ENCODE data around the gene SPOPL. TPM values are rescaled to one million over a fixed set of nuclear protein-coding genes. Genes with fewer than 3 reads are reported as not detected.
"Not testable (repeated sequence)": the region's sequence is repeated elsewhere in the genome, so short reads cannot be mapped to it uniquely, and the experiment has no call there.

The SPOPL gene
- 12.1 TPM for total RNA-seq
- 10 to 100 TPM in 7 of 8 donors, 1 to 10 TPM in 1; 8.3 to 12.6 (median 11.1) TPM for polyA plus RNA-seq (ENCODE audit: insufficient read depth in 1 of 8, insufficient read length in 8 of 8, low replicate concordance in 1 of 8)
- long read RNA-seq, donor 1, full-length matches to known transcripts: 1 of 1 reads
- long read RNA-seq, donor 1, partial matches to known transcripts: 0 of 1 reads
- long read RNA-seq, donor 1, other reads (novel, unspliced or antisense): 0 of 1 reads
- long read RNA-seq, donor 2: 0 reads
- long read RNA-seq, donor 3, full-length matches to known transcripts: 1 of 1 reads
- long read RNA-seq, donor 3, partial matches to known transcripts: 0 of 1 reads
- long read RNA-seq, donor 3, other reads (novel, unspliced or antisense): 0 of 1 reads
- long read RNA-seq, donor 4, full-length matches to known transcripts: 2 of 2 reads
- long read RNA-seq, donor 4, partial matches to known transcripts: 0 of 2 reads
- long read RNA-seq, donor 4, other reads (novel, unspliced or antisense): 0 of 2 reads
- long read RNA-seq, donor 5, full-length matches to known transcripts: 1 of 1 reads
- long read RNA-seq, donor 5, partial matches to known transcripts: 0 of 1 reads
- long read RNA-seq, donor 5, other reads (novel, unspliced or antisense): 0 of 1 reads
- long read RNA-seq, donor 6, full-length matches to known transcripts: 2 of 2 reads
- long read RNA-seq, donor 6, partial matches to known transcripts: 0 of 2 reads
- long read RNA-seq, donor 6, other reads (novel, unspliced or antisense): 0 of 2 reads
- long read RNA-seq, donor 7: 0 reads
- long read RNA-seq, donor 8: 0 reads
- long read RNA-seq, donor 9: 0 reads
- long read RNA-seq, donor 10: 0 reads
- long read RNA-seq, donor 11: 0 reads

GRCh38 chr2:138501425-138502254 is at the start of gene SPOPL:
TSS of gene SPOPL (plus strand) at chr2:138501770. CDS start at chr2:138550217, 48,447 bp downstream.
- no peaks in the 10 kb centered on the region for H3K36me3 ChIP-seq (ENCODE audit: control insufficient read depth, insufficient read depth, low read length)
- DNase-seq: peak; percentile 96
- no peaks in the 10 kb centered on the region for H3K9me3 ChIP-seq (replicated peaks; ENCODE audit: control insufficient read depth, low read depth, low read length)
- H3K4me3 ChIP-seq (ENCODE audit: low read length): peak within 1 kb of the TSS; percentile 91
- WGBS (ENCODE audit: insufficient coverage): under 1% methylated on average over 71 of the region's 86 CpGs
- H3K27ac ChIP-seq (ENCODE audit: low read length): peak within 1 kb of the TSS; percentile 95
- H3K27me3 ChIP-seq (ENCODE audit: control insufficient read depth, insufficient read depth, low read length): no peaks in the 10 kb centered on the region
- H3K4me1 ChIP-seq (ENCODE audit: control insufficient read depth, insufficient read depth, low read length): peaks cover 10% of the 10 kb centered on the region

- Histone ChIP-seq H3K27ac (ENCODE audit: low read length) (no peak overlapping the region), H3K4me3 (ENCODE audit: low read length) (no peak overlapping the region), H3K36me3 (ENCODE audit: control insufficient read depth, insufficient read depth, low read length) (no peaks in the 10 kb centered on the region), H3K27me3 (ENCODE audit: control insufficient read depth, insufficient read depth, low read length) (no peaks in the 10 kb centered on the region), H3K9me3 (replicated peaks; ENCODE audit: control insufficient read depth, low read depth, low read length) (no peaks in the 10 kb centered on the region), H3K4me1 (ENCODE audit: control insufficient read depth, insufficient read depth, low read length) (no peaks in the 10 kb centered on the region)
- no peak for DNase-seq
- no CpG with 5 or more reads among the region's 1 CpG for WGBS (ENCODE audit: insufficient coverage)
Observed at GRCh38 chr2:138452324-138452723, 49.2 kb upstream of the SPOPL start.

- Histone ChIP-seq H3K36me3 (ENCODE audit: control insufficient read depth, insufficient read depth, low read length) (no peaks in the 10 kb centered on the region), H3K9me3 (replicated peaks; ENCODE audit: control insufficient read depth, low read depth, low read length) (no peaks in the 10 kb centered on the region), H3K27ac (ENCODE audit: low read length) (no peak overlapping the region), H3K4me1 (ENCODE audit: control insufficient read depth, insufficient read depth, low read length) (no peaks in the 10 kb centered on the region), H3K27me3 (ENCODE audit: control insufficient read depth, insufficient read depth, low read length) (no peaks in the 10 kb centered on the region), H3K4me3 (ENCODE audit: low read length) (no peak overlapping the region)
- no peak for DNase-seq
- 100% methylated on average over 1 of the region's 8 CpGs for WGBS (ENCODE audit: insufficient coverage)
Observed at GRCh38 chr2:138453815-138454214, 47.8 kb upstream of the SPOPL start.

GRCh38 chr2:138454761-138455160 is 46.8 kb upstream of the SPOPL start:
- Histone ChIP-seq H3K4me3 (ENCODE audit: low read length) (no peak overlapping the region), H3K9me3 (replicated peaks; ENCODE audit: control insufficient read depth, low read depth, low read length) (no peaks in the 10 kb centered on the region)
- WGBS (ENCODE audit: insufficient coverage): no CpG with 5 or more reads among the region's 2 CpGs

GRCh38 chr2:138455275-138455674 is 46.3 kb upstream of the SPOPL start:
- H3K36me3 ChIP-seq (ENCODE audit: control insufficient read depth, insufficient read depth, low read length): no peaks in the 10 kb centered on the region
- no peak overlapping the region for H3K27ac ChIP-seq (ENCODE audit: low read length)
- no peak overlapping the region for H3K4me3 ChIP-seq (ENCODE audit: low read length)
- no peaks in the 10 kb centered on the region for H3K27me3 ChIP-seq (ENCODE audit: control insufficient read depth, insufficient read depth, low read length)
- no peaks in the 10 kb centered on the region for H3K4me1 ChIP-seq (ENCODE audit: control insufficient read depth, insufficient read depth, low read length)
- H3K9me3 ChIP-seq (replicated peaks; ENCODE audit: control insufficient read depth, low read depth, low read length): no peaks in the 10 kb centered on the region
- no CpG with 5 or more reads among the region's 2 CpGs for WGBS (ENCODE audit: insufficient coverage)
- DNase-seq: no peak

More at GRCh38 chr2:138454761-138455160, 46.8 kb upstream of the SPOPL start:
- Histone ChIP-seq H3K27ac (ENCODE audit: low read length) (no peak overlapping the region), H3K36me3 (ENCODE audit: control insufficient read depth, insufficient read depth, low read length) (no peaks in the 10 kb centered on the region), H3K4me1 (ENCODE audit: control insufficient read depth, insufficient read depth, low read length) (no peaks in the 10 kb centered on the region), H3K27me3 (ENCODE audit: control insufficient read depth, insufficient read depth, low read length) (no peaks in the 10 kb centered on the region)
- DNase-seq: no peak

GRCh38 chr2:138455691-138456090 is 45.9 kb upstream of the SPOPL start:
- H3K4me3 ChIP-seq (ENCODE audit: low read length): no peak overlapping the region
- H3K27me3 ChIP-seq (ENCODE audit: control insufficient read depth, insufficient read depth, low read length): no peaks in the 10 kb centered on the region
- H3K4me1 ChIP-seq (ENCODE audit: control insufficient read depth, insufficient read depth, low read length): no peaks in the 10 kb centered on the region
- WGBS (ENCODE audit: insufficient coverage): 83% methylated on average over 1 of the region's 2 CpGs
- no peak overlapping the region for H3K27ac ChIP-seq (ENCODE audit: low read length)
- no peaks in the 10 kb centered on the region for H3K9me3 ChIP-seq (replicated peaks; ENCODE audit: control insufficient read depth, low read depth, low read length)
- no peak for DNase-seq
- no peaks in the 10 kb centered on the region for H3K36me3 ChIP-seq (ENCODE audit: control insufficient read depth, insufficient read depth, low read length)

GRCh38 chr2:138462689-138463088 is 38.9 kb upstream of the SPOPL start:
- not testable (repeated sequence) for H3K27me3 ChIP-seq (ENCODE audit: control insufficient read depth, insufficient read depth, low read length); H3K36me3 ChIP-seq (ENCODE audit: control insufficient read depth, insufficient read depth, low read length); H3K4me3 ChIP-seq (ENCODE audit: low read length); H3K9me3 ChIP-seq (replicated peaks; ENCODE audit: control insufficient read depth, low read depth, low read length); H3K27ac ChIP-seq (ENCODE audit: low read length); DNase-seq; H3K4me1 ChIP-seq (ENCODE audit: control insufficient read depth, insufficient read depth, low read length)
- 100% methylated on average over 1 of the region's 3 CpGs for WGBS (ENCODE audit: insufficient coverage)

- no peak for DNase-seq
- Histone ChIP-seq H3K27ac (ENCODE audit: low read length) (no peak overlapping the region), H3K4me1 (ENCODE audit: control insufficient read depth, insufficient read depth, low read length) (no peaks in the 10 kb centered on the region), H3K36me3 (ENCODE audit: control insufficient read depth, insufficient read depth, low read length) (no peaks in the 10 kb centered on the region), H3K9me3 (replicated peaks; ENCODE audit: control insufficient read depth, low read depth, low read length) (peaks cover 2% of the 10 kb centered on the region), H3K27me3 (ENCODE audit: control insufficient read depth, insufficient read depth, low read length) (no peaks in the 10 kb centered on the region), H3K4me3 (ENCODE audit: low read length) (no peak overlapping the region)
- WGBS (ENCODE audit: insufficient coverage): 0% methylated on average over 1 of the region's 1 CpG
Observed at GRCh38 chr2:138468617-138469016, 33.0 kb upstream of the SPOPL start.

GRCh38 chr2:138469411-138469810 is 32.2 kb upstream of the SPOPL start:
- DNase-seq: no peak
- H3K27ac ChIP-seq (ENCODE audit: low read length): no peak overlapping the region
- no peaks in the 10 kb centered on the region for H3K4me1 ChIP-seq (ENCODE audit: control insufficient read depth, insufficient read depth, low read length)
- H3K4me3 ChIP-seq (ENCODE audit: low read length): no peak overlapping the region
- WGBS (ENCODE audit: insufficient coverage): 40% methylated on average over 1 of the region's 1 CpG
- H3K36me3 ChIP-seq (ENCODE audit: control insufficient read depth, insufficient read depth, low read length): no peaks in the 10 kb centered on the region
- peaks cover 2% of the 10 kb centered on the region for H3K9me3 ChIP-seq (replicated peaks; ENCODE audit: control insufficient read depth, low read depth, low read length)
- no peaks in the 10 kb centered on the region for H3K27me3 ChIP-seq (ENCODE audit: control insufficient read depth, insufficient read depth, low read length)

Data from muscle of leg (tissue), 16 donors.